GM21447 (cell line): ENCODE data around the gene PRAMEF18.
"Not testable (repeated sequence)": the region's sequence is repeated elsewhere in the genome, so short reads cannot be mapped to it uniquely, and the experiment has no call there.

Experiments
- ATAC-seq: cut with Tn5 transposase; IDR thresholded peaks from one replicate; pipeline ENCODE4 v1.9.1; 2021; ENCODE audit not compliant: unreplicated experiment

Gene PRAMEF18, protein sequence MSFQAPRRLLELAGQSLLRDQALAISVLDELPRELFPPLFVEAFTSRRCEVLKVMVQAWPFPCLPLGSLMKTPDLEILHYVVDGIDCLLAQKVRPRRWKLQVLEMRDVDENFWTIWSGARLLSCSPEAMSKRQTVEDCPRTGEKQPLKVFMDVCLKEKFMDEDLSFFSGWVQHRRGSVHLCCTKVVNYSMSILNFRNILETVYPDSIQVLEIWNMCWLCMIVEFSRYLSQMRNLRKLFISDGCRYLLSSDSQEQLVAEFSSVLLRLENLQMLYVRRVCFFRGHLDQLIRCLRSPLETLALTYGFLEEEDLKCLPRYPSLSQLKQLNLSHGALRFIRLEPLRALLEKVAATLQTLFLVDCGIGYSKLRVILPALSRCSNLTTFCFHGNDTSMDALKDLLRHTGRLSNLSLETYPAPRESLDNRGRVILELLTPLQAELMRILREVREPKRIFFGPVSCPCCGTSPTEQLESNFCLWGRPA

DNA sequence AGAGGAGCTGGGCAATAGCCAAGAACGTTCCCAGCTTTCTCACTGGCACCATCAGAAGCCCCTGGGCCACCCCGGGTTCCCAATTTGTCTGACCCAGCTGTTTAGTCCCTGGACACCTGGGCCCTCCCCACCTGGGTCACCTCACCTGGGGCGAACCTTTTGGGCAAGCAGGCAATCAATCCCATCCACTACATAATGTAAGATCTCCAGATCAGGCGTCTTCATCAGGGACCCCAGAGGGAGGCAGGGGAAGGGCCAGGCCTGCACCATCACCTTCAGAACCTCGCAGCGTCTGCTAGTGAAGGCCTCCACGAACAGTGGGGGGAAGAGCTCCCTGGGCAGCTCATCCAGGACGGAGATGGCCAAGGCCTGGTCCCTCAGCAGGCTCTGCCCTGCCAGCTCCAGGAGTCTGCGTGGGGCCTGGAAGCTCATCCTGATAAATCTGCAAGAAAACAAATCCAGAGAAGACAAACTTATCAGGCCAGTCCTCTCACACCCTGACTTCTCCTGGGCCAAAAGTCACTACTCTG, at the start of gene PRAMEF18:
Gene PRAMEF18, minus strand, starts transcription at position 480 of the 530 bp plus-strand sequence. Its CDS starts 48 bp downstream, at position 432.
- not testable (repeated sequence) for ATAC-seq

DNA sequence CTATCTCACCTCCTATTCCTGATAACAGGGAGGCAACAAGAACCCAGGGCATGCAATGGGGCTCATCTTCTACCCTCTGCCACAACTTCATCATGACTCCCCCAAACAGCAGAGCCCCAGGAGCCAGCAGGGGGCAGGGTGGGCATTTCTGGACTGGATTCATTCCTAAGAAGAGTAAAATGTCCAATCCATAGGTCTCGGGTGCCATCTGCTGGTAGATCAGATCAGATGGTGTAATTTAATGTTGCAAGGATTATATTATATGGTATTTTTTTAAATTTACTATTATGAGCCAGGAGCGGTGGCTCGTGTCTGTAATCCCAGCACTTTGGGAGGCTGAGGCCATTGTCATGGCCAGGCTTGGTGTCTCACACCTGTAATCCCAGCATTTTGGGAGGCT, 39.2 kb upstream of the PRAMEF18 start:
- ATAC-seq = not testable (repeated sequence)

- not testable (repeated sequence) for ATAC-seq
Observed at GRCh38 chr1:13253898-13254297, 27.9 kb upstream of the PRAMEF18 start, which contains the start of gene PRAMEF5. PRAMEF5 (plus strand) TSS chr1:13254198; CDS start chr1:13259269, 5,071 bp downstream.

DNA sequence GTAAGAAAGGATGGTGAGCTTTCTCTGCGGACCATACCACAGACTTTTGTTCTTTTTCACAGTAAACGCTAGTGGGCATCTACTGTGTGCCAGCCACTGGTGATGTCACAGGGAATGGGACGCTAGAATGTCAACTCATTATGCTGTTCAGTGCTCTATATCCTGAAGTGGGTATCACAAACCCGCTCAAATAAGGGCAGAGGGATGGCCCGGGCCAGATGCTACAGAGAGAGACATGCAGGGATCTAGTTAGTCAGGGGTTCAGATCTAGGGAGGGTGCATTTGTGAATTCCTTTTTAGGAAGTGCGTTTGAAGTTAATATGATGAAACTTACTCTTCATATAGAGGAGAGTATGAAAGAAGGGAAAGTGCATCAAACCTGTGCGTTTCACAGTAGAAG, 21.2 kb upstream of the PRAMEF18 start:
- not testable (repeated sequence) for ATAC-seq

DNA sequence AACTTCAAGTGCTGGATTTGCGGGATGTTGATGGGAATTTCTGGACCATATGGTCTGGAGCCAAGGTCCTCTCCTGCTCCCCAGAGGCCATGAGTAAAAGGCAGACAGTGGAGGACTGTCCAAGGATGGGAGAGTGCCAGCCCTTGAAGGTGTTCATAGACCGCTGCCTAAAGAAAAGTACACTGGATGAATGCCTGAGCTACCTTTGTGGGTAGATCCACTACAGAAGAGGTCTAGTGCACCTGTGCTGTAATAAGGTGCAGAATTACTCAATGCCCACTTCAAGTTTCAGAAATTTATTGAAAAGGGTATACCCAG, 20.6 kb upstream of the PRAMEF18 start:
- not testable (repeated sequence) for ATAC-seq

DNA sequence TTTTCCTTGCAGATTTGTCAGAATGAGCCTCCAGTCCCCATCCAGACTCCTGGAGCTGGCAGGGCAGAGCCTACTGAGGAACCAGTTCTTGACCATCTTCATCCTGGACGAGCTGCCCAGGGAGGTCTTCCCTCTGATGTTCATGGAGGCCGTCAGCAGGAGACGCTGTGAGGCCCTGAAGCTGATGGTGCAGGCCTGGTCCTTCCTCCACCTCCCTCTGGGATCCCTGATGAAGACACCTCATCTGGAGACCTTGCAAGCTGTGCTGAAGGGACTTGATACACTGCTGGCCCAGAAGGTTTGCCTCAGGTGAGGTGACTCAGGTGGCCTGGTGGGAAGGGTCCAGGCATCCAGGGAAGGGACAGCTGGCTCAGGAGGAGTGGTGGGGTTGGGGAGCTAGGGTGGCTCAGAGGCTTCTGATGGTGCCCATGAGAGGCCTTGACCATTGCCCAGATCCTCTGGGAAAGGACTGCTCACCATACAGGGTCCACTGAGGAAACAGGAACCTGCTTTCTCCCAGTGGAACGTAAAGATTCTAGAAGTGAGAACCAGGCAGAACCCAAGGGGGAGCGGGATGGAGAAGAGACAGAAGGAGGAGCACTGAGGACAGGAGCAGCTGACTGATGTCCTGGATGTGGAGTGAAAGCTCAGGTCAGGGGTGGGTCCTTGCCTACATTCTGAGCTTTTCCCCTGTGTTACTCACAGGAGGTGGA, 20.0 kb upstream of the PRAMEF18 start:
- not testable (repeated sequence) for ATAC-seq

DNA sequence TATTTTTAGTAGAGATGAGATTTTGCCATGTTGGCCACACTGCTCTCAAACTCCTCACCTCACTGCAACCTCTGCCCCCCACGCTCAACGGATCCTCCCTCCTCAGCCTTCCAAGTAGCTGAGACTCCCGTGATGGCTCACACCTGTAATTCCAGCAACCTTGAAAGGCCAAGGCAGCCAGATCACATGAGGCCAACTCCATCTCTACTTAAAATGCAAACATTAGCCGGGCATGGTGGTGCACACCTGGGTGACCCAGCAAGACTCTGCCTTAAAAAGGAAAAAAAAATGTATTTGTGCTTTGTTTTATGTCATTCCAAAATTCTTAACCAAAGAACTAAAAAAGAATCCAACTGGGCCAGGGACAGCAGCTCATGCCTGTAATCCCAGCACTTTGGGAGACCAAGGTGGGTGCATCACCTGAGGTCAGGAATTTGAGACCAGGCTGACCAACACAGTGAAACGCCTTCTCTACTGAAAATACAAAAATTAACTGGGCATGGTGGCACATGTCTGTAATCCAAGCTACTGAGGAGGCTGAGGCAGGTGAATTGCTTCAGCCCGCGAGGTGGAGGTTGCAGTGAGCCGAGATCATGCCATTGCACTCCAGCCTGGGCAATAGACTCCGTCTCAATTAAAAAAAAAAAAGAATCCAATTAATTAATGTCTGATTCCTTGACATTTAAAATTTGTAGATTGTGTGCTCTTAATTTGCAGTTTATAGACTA, 17.7 kb upstream of the PRAMEF18 start:
- ATAC-seq = not testable (repeated sequence)

DNA sequence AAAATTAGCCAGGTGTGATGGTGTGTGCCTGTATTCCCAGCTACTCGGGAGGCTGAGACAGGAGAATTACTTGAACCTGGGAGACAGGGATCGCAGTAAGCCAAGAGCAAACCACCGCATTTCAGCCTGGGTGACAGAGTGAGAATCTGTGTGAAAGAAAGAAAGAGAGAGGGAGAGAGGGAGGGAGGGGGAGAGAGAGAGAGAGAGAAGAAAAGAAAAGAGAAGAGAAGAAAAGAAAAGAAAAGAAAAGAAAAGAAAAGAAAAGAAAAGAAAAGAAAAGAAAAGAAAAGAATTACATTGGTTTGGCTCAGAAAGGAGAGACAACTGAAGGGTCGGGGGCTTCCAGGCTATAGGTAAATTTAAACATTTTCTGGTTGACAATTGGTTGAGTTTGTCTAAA, 13.7 kb upstream of the PRAMEF18 start:
- not testable (repeated sequence) for ATAC-seq

- ATAC-seq = not testable (repeated sequence)
Observed at GRCh38 chr1:13237572-13237971, 11.6 kb upstream of the PRAMEF18 start.

GRCh38 chr1:13234057-13234456, 8.1 kb upstream of the PRAMEF18 start:
- not testable (repeated sequence) for ATAC-seq

DNA sequence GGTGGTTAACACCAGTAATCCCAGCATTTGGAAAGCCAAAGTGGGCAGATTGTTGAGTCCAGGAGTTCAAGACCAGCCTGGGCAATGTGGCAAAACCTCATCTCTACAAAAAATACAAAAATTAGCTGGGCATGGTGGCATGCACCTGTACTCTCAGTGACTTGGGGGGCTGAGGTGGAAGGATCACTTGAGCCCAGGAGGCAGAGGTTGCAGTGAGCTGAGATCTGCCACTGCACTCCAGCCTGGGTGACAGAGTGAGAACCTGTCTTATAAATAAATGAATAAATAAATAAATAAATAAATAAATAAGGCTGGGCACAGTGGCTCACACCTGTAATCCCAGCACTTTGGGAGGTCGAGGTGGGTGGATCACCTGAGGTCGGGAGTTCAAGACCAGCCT, 6.1 kb upstream of the PRAMEF18 start:
- ATAC-seq = not testable (repeated sequence)

- not testable (repeated sequence) for ATAC-seq
Observed at GRCh38 chr1:13231061-13231750, 5.3 kb upstream of the PRAMEF18 start.

- not testable (repeated sequence) for ATAC-seq
Observed at GRCh38 chr1:13230601-13231000, 4.6 kb upstream of the PRAMEF18 start.

GRCh38 chr1:13230096-13230495, 4.1 kb upstream of the PRAMEF18 start:
- ATAC-seq = not testable (repeated sequence)

- no peak for ATAC-seq
Observed at GRCh38 chr1:13228343-13228781, 2.4 kb upstream of the PRAMEF18 start.

DNA sequence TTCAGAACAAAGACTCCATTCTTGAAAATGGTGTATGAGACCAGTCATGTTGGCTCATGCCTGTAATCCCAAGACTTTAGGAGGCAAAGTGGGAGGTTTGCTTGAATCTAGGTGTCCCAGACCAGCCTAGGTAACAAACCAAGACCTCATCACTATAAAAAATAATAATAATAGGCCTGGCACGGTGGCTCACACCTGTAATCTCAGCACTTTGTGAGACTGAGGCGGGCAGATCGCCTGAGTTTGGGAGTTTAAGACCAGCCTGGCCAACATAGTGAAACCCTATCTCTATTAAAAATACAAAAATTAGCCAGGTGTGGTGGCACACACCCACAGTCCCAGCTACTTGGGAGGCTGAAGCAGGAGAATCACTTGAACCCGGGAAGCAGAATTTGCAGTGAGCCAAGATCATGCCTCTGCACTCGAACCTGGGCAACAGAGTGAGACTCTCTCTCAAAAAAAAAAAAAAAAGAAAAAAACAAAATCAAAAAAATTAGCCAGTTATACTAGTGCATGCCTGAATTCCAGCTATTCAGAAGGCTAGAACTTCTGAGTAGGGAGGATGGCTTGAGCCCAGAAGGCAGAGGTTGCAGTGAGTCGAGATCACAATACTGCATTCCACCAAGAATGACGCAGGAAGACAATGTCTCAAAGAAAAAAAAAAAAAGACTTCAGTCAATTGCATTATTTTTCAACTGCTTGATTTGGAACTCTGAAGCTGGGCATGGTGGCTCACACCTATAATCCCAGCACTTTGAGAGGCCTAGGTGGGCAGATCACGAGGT, 1.5 kb upstream of the PRAMEF18 start:
- not testable (repeated sequence) for ATAC-seq

DNA sequence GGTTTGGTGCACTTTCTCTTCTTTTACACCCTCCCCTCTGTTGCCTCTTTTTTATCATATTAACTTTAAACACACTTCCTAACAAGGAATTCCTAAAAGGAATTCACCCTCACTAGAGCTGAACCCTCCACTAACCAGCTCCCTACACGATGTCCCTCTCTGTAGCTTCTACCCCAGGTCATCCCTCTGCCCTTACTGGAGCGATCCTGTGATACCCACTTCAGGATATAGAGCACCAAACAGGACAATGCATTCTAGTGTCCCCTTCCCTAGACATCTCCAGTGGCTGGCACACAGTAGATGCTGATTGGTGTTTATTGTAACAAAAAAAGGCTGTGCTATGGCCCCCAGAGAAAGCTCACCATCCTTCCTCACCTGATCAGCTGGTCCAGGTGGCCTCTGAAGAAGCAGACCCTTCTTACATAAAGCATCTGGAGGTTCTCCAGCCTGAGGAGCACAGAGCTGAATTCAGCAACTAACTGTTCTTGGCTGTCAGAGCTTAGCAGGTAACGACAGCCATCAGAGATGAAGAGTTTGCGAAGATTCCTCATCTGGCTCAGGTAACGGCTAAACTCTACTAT, 1.4 kb downstream of the PRAMEF18 start:
- ATAC-seq = no peak

- ATAC-seq = not testable (repeated sequence)
Observed at GRCh38 chr1:13222788-13223187, 3.2 kb downstream of the PRAMEF18 start.

- not testable (repeated sequence) for ATAC-seq
Observed at GRCh38 chr1:13219203-13219602, 6.8 kb downstream of the PRAMEF18 start.
